Panc1 (cell line): Measurements from ENCODE around the gene MMP15. TPM values are rescaled to one million over a fixed set of nuclear protein-coding genes. Genes with fewer than 3 reads are reported as not detected.

Experiments used
- ATAC-seq: fragments of 200-7000 bp; cut with Tn5 transposase; 2 replicates; pipeline ENCODE4 v1.9.1; 2020; ENCODE audit warnings: mild to moderate bottlenecking, moderate library complexity
- BruUV-seq: library from RNA; stranded (reverse); fragments of 400-500 nt; replicated peaks from 2 replicates; lab custom pipeline; 2021; lab: Mats Ljungman, UMichigan
- CTCF ChIA-PET: fragments of 300-600 bp; sonication (Branson Sonifier 250); formaldehyde crosslinking; loops from one replicate; lab custom pipeline; 2022; ENCODE audit warnings: antibody characterized with exemption; lab: Charles Lee
- POLR2A ChIA-PET: fragments of 300-600 bp; sonication (Branson Sonifier 250); formaldehyde crosslinking; loops from one replicate; lab custom pipeline; 2022; ENCODE audit warnings: antibody characterized with exemption; lab: Charles Lee
- DNase-seq: peaks from one replicate; pipeline ENCODE4 v3.0.0-alpha.2; 2010; ENCODE audit warnings: low read depth, low spot score
- H3K27ac ChIP-seq: 2 replicates; pipeline ENCODE4 v1.5.1; 2011; ENCODE audit warnings: mild to moderate bottlenecking, low read length, inconsistent platforms
- H3K27me3 ChIP-seq: fragments of 200-500 bp; sonication (Bioruptor generic); 2 replicates; pipeline ENCODE4 v1.6.0; 2014; ENCODE audit warnings: low read length, inconsistent platforms; ENCODE audit not compliant: control insufficient read depth, insufficient read depth
- H3K36me3 ChIP-seq: fragments of 200-500 bp; sonication (Bioruptor generic); 2 replicates; pipeline ENCODE4 v1.5.1; 2014; ENCODE audit warnings: inconsistent platforms, mild to moderate bottlenecking, low read length, moderate library complexity; ENCODE audit not compliant: control insufficient read depth, insufficient read depth
- H3K4me1 ChIP-seq: 2 replicates; pipeline ENCODE4 v1.5.1; 2011; ENCODE audit warnings: inconsistent platforms, mild to moderate bottlenecking, low read length, moderate library complexity; ENCODE audit not compliant: control insufficient read depth, insufficient read depth
- H3K4me3 ChIP-seq, 2 experiments: 2 replicates each; pipeline ENCODE4 v1.5.1; 2011 to 2012; ENCODE audit warnings: low read depth in 2 of 2, low read length in 2 of 2, mild to moderate bottlenecking in 2 of 2, inconsistent platforms in 1 of 2, moderate library complexity in 1 of 2
- H3K9me3 ChIP-seq: fragments of 200-500 bp; sonication (Bioruptor generic); 2 replicates; pipeline ENCODE4 v1.5.1; 2014; ENCODE audit warnings: low read depth, mild to moderate bottlenecking, inconsistent platforms, low read length, moderate library complexity; ENCODE audit not compliant: control insufficient read depth, insufficient read depth
- CTCF ChIP-seq: fragments of 450-650 bp; IDR thresholded peaks from 2 replicates; pipeline ENCODE4 v1.5.1; 2017; ENCODE audit warnings: mild to moderate bottlenecking
- POLR2AphosphoS5 ChIP-seq: IDR thresholded peaks from 2 replicates; pipeline ENCODE4 v1.6.1; 2012; ENCODE audit warnings: mild to moderate bottlenecking, low read depth, low read length, moderate library complexity
- REST ChIP-seq, 2 experiments: IDR thresholded peaks; 2 replicates each; pipeline ENCODE4 v1.6.1; 2011 to 2012; ENCODE audit warnings: low read depth in 2 of 2, control low read depth in 1 of 2, low read length in 1 of 2, mild to moderate bottlenecking in 1 of 2, moderate library complexity in 1 of 2; ENCODE audit not compliant: insufficient read depth in 1 of 2
- SIN3A ChIP-seq: IDR thresholded peaks from 2 replicates; pipeline ENCODE4 v1.6.1; 2012; ENCODE audit warnings: low read depth, mild to moderate bottlenecking, low read length, moderate library complexity, borderline replicate concordance; ENCODE audit not compliant: insufficient read depth
- TCF7L2 ChIP-seq: IDR thresholded peaks from 2 replicates; pipeline ENCODE4 v1.6.1; 2011; ENCODE audit warnings: mild to moderate bottlenecking, low read depth, low read length, inconsistent platforms
- in situ Hi-C: cut with HindIII; loops from 2 replicates; pipeline ENCODE4 v1.10.0; 2016; ENCODE audit warnings: low sequenced_read_pairs, low pct_unique_long_range_greater_than_20kb
- intact Hi-C: fragments of 100-400 bp; cut with micrococcal nuclease; formaldehyde crosslinking; loops from one replicate; pipeline ENCODE4 v1.10.0; 2022; ENCODE audit not compliant: unreplicated experiment
- total RNA-seq: library from RNA; stranded (reverse); gene quantifications from one replicate; pipeline ENCODE4 v1.2.1, GENCODE V29; 2021; ENCODE audit not compliant: unreplicated experiment

MMP15 gene
- total RNA-seq, 1 experiment from 2014 or later: 10.9 TPM

DNA sequence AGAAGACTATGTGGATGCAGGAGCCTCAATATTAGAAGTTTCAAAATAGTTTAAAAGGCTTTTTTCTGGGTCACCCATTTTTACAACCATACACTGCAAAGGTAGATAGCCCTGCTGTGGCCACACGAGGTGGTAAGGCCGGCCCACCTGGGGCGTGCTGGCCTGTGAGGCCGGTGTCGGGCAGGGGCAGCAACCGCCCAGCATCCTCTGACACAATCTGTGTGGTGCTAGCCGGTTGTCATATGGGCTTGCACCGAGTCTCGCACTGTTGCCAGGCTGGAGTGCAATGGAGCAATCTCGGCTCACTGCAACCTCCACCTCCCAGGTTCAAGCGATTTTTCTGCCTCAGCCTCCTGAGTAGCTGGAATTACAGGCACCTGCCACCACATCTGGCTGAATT, 59.6 kb downstream of the MMP15 start:
- no TSS peak for BruUV-seq
- in situ Hi-C loops (no loop called here), intact Hi-C loops (no loop called here)
- TF ChIP-seq POLR2AphosphoS5 (no peak), CTCF (no peak), TCF7L2 (no peak), REST (IDR thresholded peaks at IDR 0.05; ENCODE audit: insufficient read depth in 1 of 2, low read depth in 2 of 2, low read length in 1 of 2) (no peak), SIN3A (no peak)
- no peaks in the 10 kb centered on the region for H3K36me3 ChIP-seq
- H3K4me3 ChIP-seq: no peak overlapping the region
- H3K4me1 ChIP-seq: no peaks in the 10 kb centered on the region
- DNase-seq (no peak), ATAC-seq (no peak)
- H3K27ac ChIP-seq: no peak overlapping the region
- ChIA-PET CTCF (no interaction called here), POLR2A (no interaction called here)
- no peaks in the 10 kb centered on the region for H3K9me3 ChIP-seq
- no peaks in the 10 kb centered on the region for H3K27me3 ChIP-seq

DNA sequence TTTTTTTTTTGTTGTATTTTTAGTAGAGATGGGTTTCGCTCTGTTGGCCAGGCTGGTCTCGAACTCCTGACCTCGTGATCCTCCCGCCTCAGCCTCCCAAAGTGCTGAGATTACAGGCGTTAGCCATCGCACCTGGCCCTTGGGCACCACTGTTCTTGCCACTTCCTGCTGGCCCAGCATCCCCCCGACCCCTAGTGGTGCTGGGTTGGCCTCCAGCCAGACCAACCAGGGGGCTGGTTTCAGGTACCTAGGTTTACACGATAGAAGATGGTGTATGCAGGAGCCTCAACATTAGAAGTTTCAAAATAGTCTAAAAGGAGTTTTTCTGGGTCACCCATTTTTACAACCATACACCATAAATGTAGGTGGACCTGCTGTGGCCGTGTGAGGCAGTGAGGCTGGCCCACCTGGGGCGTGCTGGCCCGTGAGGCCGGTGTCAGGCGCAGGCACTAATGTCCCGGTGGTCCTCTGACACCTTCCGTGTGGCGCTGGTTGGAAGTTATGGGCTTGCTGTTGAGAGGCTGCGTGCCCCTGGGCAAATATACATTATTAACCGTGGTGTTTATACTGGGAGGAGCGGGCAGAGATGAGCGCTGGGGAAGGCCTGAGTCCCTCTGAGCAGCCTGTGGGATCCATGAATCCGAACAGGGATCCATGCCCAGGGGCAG, 60.2 kb downstream of the MMP15 start:
- no peak overlapping the region for H3K4me3 ChIP-seq
- CTCF ChIA-PET: no interaction called here
- POLR2A ChIA-PET: no interaction called here
- BruUV-seq: no TSS peak
- in situ Hi-C loops: no loop called here
- TF ChIP-seq SIN3A (no peak), REST (IDR thresholded peaks at IDR 0.05; ENCODE audit: insufficient read depth in 1 of 2, low read depth in 2 of 2, low read length in 1 of 2) (no peak), TCF7L2 (no peak), CTCF (no peak), POLR2AphosphoS5 (no peak)
- no peak overlapping the region for H3K27ac ChIP-seq
- intact Hi-C loops: no loop called here
- H3K36me3 ChIP-seq: no peaks in the 10 kb centered on the region
- H3K4me1 ChIP-seq: no peaks in the 10 kb centered on the region
- H3K27me3 ChIP-seq: no peaks in the 10 kb centered on the region
- ATAC-seq (no peak), DNase-seq (no peak)
- H3K9me3 ChIP-seq: no peaks in the 10 kb centered on the region
